Left ventricle myocardium inferior (tissue), 1 donor: ENCODE results near the gene TMEM225B. TPM values are rescaled to one million over a fixed set of nuclear protein-coding genes. Genes with fewer than 3 reads are reported as not detected.
"Not testable (repeated sequence)": the region's sequence is repeated elsewhere in the genome, so short reads cannot be mapped to it uniquely, and the experiment has no call there.

Experiments used
- DNase-seq: peaks from one replicate; pipeline ENCODE4 v3.0.0-alpha.2; 2020
- H3K27ac ChIP-seq: fragments of 200-600 bp; replicated peaks from 2 replicates; pipeline ENCODE4 v1.8.0; 2021
- H3K27me3 ChIP-seq: fragments of 200-600 bp; 2 replicates; pipeline ENCODE4 v1.8.0; 2021; ENCODE audit warnings: low read depth
- H3K36me3 ChIP-seq: fragments of 200-600 bp; 2 replicates; pipeline ENCODE4 v1.8.0; 2021
- H3K4me1 ChIP-seq: fragments of 200-600 bp; 2 replicates; pipeline ENCODE4 v1.8.0; 2021
- H3K4me3 ChIP-seq: fragments of 200-600 bp; 2 replicates; pipeline ENCODE4 v1.8.0; 2021; ENCODE audit warnings: mild to moderate bottlenecking, moderate library complexity
- H3K9me3 ChIP-seq: fragments of 200-600 bp; replicated peaks from 2 replicates; pipeline ENCODE4 v1.8.0; 2021
- CTCF ChIP-seq: fragments of 200-600 bp; IDR thresholded peaks from 2 replicates; pipeline ENCODE4 v1.8.0; 2021; ENCODE audit warnings: antibody characterized with exemption, mild to moderate bottlenecking, borderline replicate concordance
- intact Hi-C: fragments of 100-400 bp; cut with micrococcal nuclease; formaldehyde crosslinking; loops from one replicate; pipeline ENCODE4 v1.11.0; 2022
- total RNA-seq: library from RNA; stranded (reverse); fragmentation: NEBNext Ultra II Directional; extraction: Animal tissue kit (Norgen Biotek cat#: 25700); gene quantifications from one replicate; pipeline ENCODE4 v1.2.1, GENCODE V29; 2021
- donor health status: DM: no; HTN: yes; CAD: no; lungs with severe emphysema.

TMEM225B gene
- total RNA-seq, 1 donor from 2014 or later = not detected

GRCh38 chr7:99631295-99632109 is 33.4 kb downstream of the TMEM225B start:
- TF ChIP-seq CTCF = peak; percentile 52
- DNase-seq = peak; percentile 34
- Histone ChIP-seq H3K27ac (peak overlapping the region; percentile 55), H3K4me3 (no peak overlapping the region), H3K27me3 (no peaks in the 10 kb centered on the region), H3K36me3 (peaks cover 63% of the 10 kb centered on the region), H3K4me1 (peaks cover 28% of the 10 kb centered on the region), H3K9me3 (no peaks in the 10 kb centered on the region)
- intact Hi-C loops = no loop called here

- H3K9me3 ChIP-seq, H3K27ac ChIP-seq, H3K4me3 ChIP-seq, H3K27me3 ChIP-seq, DNase-seq, intact Hi-C loops: not testable (repeated sequence)
- peaks cover 13% of the 10 kb centered on the region for H3K4me1 ChIP-seq
- H3K36me3 ChIP-seq = peaks cover 31% of the 10 kb centered on the region
Observed at GRCh38 chr7:99637414-99637813, 39.3 kb downstream of the TMEM225B start.

- peaks cover 24% of the 10 kb centered on the region for H3K36me3 ChIP-seq
- no peak for TF ChIP-seq CTCF
- no peak for DNase-seq
Observed at GRCh38 chr7:99638731-99639130, 40.7 kb downstream of the TMEM225B start.

GRCh38 chr7:99639267-99639666 is 41.2 kb downstream of the TMEM225B start:
- Histone ChIP-seq H3K36me3 (peaks cover 24% of the 10 kb centered on the region), H3K4me3 (no peak overlapping the region), H3K9me3 (no peaks in the 10 kb centered on the region), H3K27me3 (no peaks in the 10 kb centered on the region), H3K4me1 (peaks cover 12% of the 10 kb centered on the region), H3K27ac (no peak overlapping the region)
- intact Hi-C loops = no loop called here
- no peak for TF ChIP-seq CTCF
- DNase-seq = no peak

More at GRCh38 chr7:99638731-99639130, 40.7 kb downstream of the TMEM225B start:
- H3K9me3 ChIP-seq = no peaks in the 10 kb centered on the region
- no peaks in the 10 kb centered on the region for H3K27me3 ChIP-seq
- intact Hi-C loops = no loop called here
- no peak overlapping the region for H3K27ac ChIP-seq
- H3K4me3 ChIP-seq = no peak overlapping the region
- peaks cover 12% of the 10 kb centered on the region for H3K4me1 ChIP-seq

- H3K27me3 ChIP-seq = no peaks in the 10 kb centered on the region
- intact Hi-C loops = no loop called here
- no peak for TF ChIP-seq CTCF
- peaks cover 3% of the 10 kb centered on the region for H3K9me3 ChIP-seq
- peaks cover 33% of the 10 kb centered on the region for H3K36me3 ChIP-seq
- no peak overlapping the region for H3K27ac ChIP-seq
- no peak for DNase-seq
- no peaks in the 10 kb centered on the region for H3K4me1 ChIP-seq
- H3K4me3 ChIP-seq = no peak overlapping the region
Observed at GRCh38 chr7:99642027-99642426, 44.0 kb downstream of the TMEM225B start.

- TF ChIP-seq CTCF = no peak
- peaks cover 3% of the 10 kb centered on the region for H3K9me3 ChIP-seq
- intact Hi-C loops = no loop called here
- no peak for DNase-seq
- H3K27me3 ChIP-seq = no peaks in the 10 kb centered on the region
- no peaks in the 10 kb centered on the region for H3K4me1 ChIP-seq
- no peak overlapping the region for H3K27ac ChIP-seq
- H3K36me3 ChIP-seq = peaks cover 30% of the 10 kb centered on the region
- no peak overlapping the region for H3K4me3 ChIP-seq
Observed at GRCh38 chr7:99643464-99643863, 45.4 kb downstream of the TMEM225B start.
